Heart left ventricle (tissue), 13 donors: Measurements from ENCODE around the gene NPY4R2.
"Not testable (repeated sequence)": the region's sequence is repeated elsewhere in the genome, so short reads cannot be mapped to it uniquely, and the experiment has no call there.

Experiments used
- CTCF ChIP-seq, 12 donors: fragments of 200-600 bp; sonication (generic) in 4 of 12; IDR thresholded peaks; one replicate each; pipeline versions ENCODE4 v1.5.0 to v1.8.0; 2018 to 2022; ENCODE audit warnings: antibody characterized with exemption in 12 of 12, mild to moderate bottlenecking in 5 of 12
- POLR2A ChIP-seq, 2 donors: fragments of 450-650 bp; IDR thresholded peaks; one replicate each; pipeline ENCODE4 v1.6.1; 2017; ENCODE audit warnings: antibody characterized with exemption in 2 of 2, mild to moderate bottlenecking in 2 of 2, moderate library complexity in 2 of 2
- donor health status: ischemic (EF 13 %, LVEDD 7.1; RV severe dilation, severe dysfunction).
- donor health status: DM: no; HTN: yes; CAD: no.
- donor health status: DM: no; HTN: no; CAD: no.
- donor health status: ischemic (EF 25% LVEDD 6.9; RV normal size, moderate dysfunction).
- donor health status: ischemic (EF 25% LVEDD 5.7; RV mildly dilated, moderate dysfunction).
- donor health status: ischemic (EF 35%, LVEDD 5.7; RV mildly dilated, moderate dysfunction).
- donor health status: nonischemic (EF 11% LVEDD 7.7; RV severe dilation, severe dysfunction).
- donor health status: DM: yes; HTN: yes; CAD: no.
- donor health status: PGD.
- donor health status: ischemic (EF 29% LVEDD 5.4; RV normal size, mild dysfunction).
- donor health status: nonischemic (EF 23%, LVEDD 6.1; RV moderate dilation, normal function).

- TF ChIP-seq CTCF, POLR2A (IDR thresholded peaks at IDR 0.05): not testable (repeated sequence)
Observed at GRCh38 chr10:47932824-47933223, 14.4 kb downstream of the NPY4R2 start.
